GM19025 (cell line): ENCODE measurements around the gene MEG3.

Source experiments
- ATAC-seq: cut with Tn5 transposase; IDR thresholded peaks from one replicate; pipeline ENCODE4 v1.9.1; 2021; ENCODE audit warnings: mild to moderate bottlenecking, low read depth, moderate library complexity; ENCODE audit not compliant: unreplicated experiment

MEG3 gene

DNA sequence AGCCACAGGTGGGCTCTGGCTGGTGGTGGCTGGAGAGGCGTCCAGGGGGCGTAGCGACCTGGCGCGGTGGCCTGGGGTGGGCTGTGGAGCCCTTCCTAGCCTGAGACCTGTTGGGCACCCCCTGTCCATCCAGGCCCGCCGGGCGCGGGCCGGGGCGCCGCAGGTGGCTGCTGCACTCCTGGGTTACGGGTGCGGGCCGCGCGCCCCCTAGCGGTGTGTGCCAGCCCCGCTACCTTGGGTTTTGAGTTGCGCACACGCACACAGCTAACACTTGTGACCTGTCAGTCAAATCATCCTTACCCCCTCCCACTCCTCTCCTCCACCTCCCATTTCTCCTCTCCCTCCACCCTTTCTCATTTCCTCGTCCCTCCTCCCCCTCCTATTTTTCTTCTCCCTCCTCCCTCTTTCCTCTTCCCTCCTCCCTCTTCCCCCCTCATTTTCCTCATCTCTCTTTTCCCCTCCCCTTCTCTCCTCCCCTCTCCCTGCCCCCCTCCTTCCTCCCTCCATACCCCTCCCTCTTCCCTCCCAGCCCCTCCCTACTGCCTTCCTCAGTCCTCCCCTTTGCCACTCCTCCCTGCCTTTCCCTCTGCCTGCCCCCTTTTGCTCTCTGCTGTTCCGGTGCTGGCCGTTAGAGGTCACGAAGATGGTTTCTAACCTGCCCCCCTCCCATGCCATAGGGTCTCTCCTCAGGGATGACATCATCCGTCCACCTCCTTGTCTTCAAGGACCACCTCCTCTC, 2.3 kb downstream of the MEG3 start:
- no peak for ATAC-seq

DNA sequence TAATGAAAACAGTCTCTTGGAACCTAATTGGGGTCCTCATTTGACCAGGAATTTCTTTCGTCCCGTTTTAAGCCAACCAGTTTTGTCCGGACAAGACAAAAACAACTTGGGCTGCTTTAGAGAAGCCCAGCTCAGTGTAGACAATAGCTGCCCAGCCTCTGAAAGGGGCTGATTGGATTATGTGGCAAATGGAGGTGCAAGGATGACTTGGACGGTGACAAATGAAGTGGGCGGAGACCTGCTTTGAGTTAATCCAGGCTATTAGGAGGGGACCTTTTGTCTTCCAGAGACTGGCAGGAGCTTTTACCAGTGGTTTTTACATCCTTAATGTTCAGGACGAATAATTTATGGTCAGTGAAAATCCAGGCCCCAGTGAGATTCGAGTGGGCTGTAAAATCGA, 4.8 kb downstream of the MEG3 start:
- no peak for ATAC-seq

DNA sequence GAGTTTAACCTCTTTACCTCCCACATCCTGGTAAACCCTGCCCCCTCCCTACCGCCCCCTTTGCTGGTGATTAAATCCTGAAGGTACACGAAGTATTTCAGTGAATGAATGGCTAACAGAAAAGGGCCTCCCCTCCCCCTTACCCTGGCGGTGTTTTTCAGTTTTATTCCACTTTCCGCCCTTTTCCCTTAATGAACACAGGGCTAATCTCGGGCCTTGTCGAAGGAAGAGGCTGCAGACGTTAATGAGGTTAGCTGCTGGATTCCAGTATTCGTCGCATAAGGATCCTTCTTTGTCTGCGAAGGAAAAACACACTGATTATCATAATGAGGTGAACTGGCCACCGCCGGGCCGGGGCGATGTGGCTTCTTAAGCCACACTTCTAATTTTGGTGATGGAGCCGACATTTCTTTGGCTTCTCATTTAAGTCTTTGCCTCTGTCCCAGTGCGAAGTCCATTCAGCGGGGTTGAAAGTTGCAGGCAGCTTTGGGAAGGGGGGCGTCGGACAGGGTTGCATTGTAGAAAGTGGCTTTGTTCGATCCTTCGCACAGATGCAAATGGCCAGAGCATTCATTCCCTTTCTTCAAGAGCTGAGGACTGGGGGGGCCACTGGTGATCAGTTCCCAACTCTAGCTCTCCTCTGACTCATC, 6.5 kb downstream of the MEG3 start:
- ATAC-seq: no peak

DNA sequence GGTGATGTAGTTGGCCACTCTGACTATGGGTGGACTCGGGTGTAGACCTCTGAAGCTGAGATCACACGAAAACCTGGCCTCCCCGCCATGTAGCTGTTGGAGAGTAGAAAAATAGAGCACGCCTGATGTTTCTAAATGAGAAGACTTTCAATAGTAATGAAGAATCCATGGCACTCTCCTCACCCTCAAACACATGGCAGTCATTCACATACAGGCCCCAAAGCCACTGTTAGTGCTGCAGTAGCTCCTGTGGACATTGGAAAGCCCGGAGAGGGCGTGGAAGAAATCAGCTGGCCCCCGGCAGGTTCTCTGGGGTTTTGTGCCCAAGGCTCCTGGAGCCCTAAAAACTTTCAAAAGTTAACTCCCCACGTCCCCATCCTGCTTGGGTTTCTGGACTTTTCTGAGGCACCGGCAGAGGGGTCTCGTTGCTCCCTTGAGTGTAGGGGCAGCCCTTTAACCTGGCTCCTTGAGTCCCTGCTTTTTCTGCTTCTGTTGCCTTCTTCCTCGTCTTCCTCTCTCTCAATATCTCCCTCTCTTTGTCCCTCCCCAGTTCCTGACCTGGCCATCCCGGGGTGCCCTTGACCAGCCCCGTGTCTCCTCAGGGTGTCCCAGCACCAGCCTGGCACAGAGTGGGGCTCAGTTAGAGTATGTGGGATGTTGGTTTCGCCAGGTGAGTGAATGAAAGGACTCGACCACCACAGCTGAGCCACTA, 8.3 kb downstream of the MEG3 start:
- ATAC-seq: no peak

DNA sequence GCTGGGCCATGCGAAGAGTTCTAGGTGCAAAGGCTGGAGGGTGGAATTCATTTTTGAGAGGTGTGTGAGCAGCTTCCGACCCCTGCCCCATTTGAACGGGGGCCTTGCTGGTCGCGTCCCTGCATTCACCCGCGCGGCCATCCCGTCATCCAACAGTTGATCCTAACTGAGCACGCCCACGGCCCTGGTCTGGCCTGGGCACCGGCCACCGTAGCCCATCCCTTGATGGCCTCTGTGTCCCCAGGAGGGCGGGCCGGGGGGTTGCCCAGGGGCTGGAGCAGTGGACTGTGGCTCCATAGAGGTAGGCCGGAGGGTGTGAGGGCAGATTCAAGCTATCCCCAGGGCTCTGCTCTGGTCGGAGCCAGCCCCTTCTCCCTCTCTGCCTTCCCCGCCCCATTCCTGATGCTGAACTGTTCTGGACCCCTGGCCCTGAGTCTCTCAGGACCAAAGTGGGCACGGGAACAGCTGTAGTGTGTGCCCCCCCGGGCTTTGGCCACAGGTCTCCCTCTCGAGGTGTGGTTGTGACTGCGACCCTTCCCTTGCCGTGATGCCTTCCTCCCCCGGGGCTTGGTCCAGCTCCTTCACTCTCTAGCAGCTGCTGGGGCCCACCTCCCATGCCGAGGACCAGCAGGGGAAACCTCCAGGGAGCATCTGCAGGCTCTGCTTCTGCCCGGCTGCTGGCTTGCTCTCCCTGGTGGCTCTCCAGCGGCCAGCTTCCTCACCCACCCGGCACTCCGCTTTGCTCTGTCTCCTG, 9.1 kb downstream of the MEG3 start:
- no peak for ATAC-seq

DNA sequence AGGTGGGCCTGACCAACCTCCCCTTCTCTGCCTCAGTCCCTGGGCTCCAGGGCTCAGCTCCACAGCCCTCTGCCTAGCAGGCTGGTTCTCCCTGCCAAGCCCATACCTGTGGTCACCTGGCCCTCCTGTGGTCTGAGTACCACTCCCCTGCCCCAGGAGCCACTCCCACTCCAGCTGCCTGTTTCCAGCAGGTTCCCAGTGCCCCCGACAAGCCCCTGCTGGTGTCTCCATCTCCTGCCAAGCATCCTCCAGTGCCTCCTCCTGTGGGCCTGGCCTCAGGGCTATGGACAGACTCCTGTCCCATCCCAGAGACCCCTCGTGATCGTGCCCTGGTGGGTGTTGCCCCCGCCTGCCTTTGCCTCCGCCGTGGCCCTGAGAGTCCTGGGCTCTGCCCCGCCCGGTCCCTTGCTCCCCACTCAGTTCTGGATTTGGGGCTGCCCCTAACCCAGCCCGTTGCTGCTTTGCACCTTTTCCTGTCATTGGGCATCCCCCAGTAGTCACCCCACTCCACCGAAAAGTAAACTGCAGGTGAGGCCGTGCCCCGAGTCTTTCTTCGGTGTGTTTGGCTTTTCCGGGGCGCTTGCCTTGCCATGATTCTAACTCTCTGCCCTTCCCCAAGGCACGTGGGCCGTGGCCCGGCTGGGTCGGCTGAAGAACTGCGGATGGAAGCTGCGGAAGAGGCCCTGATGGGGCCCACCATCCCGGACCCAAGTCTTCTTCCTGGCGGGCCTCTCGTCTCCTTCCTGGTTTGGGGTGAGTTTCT, 9.8 kb downstream of the MEG3 start:
- no peak for ATAC-seq

DNA sequence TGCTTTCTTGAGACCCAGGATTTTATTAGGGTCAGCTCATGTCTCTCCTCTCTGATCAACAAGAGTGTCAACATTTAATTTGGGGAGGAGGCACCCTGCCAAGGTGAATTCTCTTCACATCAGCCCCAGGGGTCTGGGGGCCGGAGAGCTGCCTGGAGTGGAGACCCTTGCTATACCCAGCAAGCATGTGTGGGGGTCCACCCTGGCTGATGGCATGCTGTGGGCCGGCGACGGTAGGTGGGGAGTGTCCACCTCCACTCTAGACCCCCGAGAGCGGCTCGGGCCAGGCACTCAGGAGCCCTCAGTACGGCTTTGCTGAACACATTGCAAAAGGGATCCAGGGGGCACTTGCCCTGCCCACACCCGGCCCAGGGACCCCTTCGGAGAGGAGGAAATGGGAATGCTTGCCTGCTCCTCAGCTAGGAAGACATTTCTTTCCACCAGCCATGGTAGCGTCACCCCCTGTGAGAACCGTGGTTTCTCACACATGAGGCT, 10.4 kb downstream of the MEG3 start:
- ATAC-seq: no peak

DNA sequence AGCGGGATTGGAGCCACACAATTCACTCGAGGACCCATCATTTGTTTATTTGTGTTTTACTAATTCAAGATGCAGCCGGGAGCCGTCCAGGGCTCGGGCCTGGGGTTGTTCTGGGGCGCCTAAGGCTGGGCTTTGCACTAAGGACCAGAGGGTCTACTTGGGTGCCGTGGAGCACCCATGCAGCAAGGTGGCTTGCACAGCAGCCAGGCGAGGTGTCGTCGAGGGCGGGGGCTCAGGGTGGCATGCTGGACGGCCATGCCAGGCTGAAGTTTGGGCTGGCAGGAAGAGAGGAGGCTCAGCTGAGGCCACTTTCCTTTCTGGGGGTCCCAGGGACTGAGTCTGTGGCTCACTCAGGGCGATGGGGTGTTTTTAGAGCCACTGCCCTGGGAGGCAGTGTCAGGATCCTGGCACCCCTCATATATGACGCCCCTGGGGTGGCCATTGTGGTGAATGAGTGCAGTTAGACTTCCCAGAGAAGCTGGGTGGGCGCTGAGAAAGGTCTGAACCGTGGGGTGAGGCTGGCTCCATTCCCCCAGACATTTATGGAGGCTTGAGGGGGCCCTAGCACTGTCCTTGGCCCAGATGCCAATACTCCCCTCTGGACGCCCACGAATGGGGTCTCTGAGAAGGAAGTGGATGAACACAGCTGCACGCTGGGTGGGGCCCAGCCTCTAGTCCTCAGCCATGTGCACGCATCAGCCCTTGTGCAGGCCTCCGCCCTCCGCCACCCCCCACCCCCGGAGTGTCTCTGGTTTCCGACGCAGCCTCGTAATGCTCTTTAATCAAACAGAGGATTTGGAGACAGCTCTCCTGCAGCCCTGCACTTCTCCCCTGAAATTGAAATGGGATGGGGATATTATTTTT, 11.3 kb downstream of the MEG3 start:
- no peak for ATAC-seq

DNA sequence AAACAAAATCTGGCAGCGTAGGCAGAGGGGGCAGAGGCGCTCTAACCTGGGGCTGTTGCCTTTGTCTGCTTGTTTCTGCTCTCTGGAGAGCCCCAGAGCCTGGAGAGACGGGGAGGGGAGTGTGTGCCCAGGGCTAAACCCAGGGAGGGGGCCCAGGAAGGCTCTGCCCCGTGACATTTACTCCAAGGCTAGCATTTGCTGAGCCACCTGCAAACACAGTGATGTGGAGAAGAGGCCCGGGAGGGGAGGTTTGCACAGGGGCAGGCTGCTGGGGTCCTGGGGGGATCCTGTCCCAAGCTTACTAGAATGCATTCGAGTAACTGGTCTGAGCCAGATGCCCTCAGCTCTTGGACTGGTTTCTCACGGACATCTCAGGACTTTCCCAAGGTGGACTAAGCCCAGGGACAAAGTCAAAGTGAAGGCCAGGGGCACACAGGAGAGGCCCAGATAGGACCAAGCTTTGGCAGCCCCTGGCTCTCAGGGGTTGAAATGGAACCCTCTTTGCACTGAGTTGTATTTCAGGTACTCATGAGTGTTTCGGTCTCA, 12.0 kb downstream of the MEG3 start:
- no peak for ATAC-seq

DNA sequence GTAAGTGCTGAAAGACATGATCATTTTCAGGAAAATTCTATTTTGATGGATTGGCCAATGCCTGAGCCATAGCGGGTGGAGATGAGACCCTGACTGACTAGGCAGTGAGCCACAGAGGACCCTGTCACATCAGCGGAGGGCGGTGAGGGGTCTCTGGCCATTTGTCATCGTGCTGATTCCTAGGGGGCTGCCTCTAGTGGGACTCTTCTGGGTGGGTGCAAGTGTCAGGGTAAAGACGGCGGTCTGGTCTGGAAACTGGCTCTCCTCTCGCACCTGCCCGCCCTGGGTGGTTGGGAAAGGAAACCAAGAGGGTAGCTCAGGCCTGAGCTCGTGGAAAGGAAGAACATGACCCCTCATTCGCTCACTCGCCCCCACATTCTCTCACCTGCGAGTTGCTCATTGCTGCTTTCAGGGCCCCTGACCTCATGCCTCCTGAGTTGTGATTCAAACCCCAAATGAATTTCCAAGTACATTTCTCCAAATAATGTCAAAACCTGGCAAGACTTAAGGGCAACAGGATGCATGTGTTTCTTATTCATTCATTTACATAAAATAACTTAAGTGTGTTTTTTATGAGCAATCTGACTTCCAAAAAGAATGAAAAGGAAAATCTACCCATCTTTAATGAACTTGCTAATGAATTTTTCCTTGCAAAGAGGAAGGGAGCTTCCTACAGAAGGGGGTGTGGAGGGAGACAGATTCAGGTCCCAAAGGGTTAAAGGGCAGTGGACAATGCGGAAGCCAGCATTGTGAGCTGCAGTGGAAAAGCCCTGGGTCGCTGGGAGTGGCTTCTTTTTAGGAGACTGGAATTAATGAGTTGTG, 12.8 kb downstream of the MEG3 start:
- ATAC-seq: no peak

DNA sequence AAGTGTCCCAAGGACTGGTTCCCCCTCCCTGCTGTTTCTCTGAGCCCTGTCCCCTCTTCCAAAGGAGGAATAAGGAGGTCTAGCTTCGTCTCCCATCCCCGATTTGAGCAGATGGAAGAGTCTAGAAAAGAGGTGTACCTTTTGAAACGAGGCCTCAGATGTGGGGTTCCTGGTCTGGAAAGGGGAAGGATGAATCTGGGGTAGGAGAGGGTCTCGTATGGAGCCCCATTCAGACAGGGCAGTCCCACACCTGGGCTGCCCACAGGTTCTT, 13.3 kb downstream of the MEG3 start:
- ATAC-seq: no peak

DNA sequence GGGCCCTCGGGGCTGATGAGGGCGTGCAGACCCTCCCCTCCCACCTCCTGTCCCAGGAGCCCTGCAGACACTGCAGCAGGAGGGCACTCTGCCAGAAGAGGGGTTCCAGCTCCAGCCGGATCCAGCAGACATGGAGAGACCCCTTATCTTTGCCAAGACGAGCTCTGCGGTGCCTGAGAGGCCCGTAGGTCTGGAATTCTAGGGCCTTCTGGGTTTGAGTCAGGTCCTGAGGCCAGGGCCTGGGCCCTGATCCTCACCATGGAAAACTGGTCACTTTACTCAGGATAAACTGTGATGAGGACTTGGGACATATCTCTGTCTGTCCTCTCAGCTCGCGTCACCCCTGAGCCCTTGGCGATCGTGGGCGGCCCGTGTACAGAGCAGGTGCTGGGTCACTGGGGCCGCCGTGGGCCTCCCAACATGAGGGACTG, 13.8 kb downstream of the MEG3 start:
- ATAC-seq: no peak

DNA sequence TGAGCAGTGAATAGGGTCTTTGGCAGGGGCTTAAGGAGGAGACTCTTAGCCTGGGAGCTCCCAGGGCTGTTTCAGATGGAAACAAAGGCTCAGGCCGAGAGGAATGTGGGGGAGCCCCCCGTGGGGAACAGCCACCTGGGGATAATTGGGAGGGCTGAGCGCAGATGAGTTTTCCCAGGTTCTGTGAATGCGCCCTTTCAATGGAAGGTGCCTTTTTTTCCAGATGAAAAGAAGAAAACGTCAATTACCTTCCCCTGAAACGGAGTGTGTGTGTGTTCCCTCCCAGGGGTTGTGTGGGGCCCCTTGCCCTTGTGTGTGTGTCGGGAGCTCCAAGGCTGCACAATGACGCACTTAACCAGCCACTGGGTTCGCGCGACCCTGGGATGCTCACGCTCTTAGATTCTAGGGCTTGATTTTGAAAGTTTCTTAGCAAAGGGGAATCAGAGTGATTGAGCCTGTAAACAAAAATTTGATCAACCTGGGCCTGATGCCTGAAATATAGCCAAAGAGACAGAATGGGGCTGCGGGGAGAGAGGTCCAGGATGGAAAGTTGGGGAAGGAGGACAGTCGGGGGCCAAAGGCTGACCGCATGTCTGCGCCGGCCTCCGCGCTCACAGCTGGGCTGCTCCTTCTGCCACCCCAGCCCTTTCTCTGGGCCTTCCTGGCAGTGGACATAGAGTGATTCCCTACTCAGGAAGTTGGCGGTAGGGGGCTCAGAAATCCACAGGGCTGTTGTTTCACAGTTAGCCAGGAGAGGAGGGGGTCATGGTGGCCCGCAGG, 14.6 kb downstream of the MEG3 start:
- ATAC-seq: no peak

DNA sequence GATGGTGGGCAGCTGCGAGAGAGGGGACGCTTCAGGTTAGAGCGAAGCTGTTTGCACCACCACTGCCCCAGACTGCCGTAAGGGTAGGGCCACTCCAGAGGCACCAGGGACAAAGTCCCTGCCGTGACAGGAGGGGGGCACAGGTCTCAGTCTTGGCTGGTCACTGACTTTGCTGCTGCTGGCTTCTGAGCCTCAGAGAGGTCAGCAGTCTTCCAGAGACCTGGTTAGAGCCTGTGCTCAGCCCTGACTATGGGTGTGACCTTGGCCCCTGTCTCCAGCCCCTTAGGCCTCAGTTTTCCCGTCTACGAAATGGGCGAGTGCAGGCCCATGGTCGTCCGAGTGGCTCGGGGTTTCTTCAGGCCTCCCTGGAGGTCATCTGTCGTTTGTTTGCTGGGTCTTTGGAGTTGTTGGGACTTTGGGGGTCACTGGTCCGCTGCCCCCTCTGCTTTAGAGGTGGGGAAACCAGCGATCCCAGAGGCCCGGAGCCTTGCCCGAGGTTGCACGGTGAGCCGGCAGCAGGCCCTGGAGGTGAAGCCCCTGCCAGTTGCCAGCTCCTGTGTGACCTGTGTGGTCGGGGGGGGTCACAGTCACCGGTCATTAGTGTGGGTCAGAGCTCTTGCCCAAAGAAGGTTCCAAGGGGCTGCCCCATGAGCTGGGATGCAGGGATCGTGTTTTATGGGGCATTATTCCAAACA, 15.3 kb downstream of the MEG3 start:
- no peak for ATAC-seq

DNA sequence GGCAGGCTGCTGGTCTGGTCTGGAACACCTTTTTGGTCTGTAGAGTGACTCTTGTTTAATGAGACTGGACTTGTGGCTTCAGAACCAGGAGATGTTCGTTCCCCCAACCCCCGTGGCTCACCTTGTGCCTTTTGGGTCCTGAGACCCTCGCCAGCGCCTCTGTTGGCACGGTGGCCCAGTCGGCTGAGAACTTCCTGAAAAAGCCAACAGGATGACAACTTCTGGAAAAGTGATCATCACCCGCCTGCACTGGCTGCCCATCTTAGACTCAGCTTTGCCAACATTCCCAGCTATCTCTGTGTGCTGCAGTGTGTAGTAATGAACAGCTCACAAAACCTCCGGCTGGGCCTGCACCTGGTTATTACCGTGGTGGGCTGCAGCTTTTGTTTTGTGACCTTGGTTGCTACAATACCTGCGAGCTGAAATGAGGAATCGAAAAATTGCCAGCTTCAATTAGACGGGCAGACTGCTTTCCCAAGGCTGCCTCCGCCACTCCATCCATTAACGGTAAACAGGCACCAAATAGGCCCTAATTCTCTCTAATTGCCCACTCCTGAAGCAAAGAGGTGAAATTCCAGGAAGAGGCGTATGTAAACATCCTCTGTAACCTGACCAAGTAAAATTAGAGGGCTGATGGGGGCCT, 16.0 kb downstream of the MEG3 start:
- ATAC-seq: no peak

DNA sequence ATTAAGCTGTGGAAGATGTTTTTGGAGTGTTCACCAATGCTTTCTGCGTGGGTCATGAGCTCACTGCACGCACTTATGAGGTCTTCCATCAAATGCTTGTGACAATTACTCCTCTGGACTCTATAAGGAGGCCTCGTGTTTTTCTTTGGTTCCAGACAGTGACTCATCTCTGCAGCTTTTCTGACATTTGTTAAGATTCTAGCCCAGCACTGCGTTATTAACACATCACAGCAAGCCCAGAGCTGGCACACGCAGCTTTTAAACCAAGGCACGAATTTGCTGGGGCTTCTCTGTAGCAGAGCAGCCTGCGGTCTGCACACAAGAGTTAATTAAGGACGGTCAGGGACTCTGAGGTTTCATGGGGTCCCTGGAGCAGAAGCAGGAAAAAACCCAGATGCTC, 16.9 kb downstream of the MEG3 start:
- ATAC-seq: no peak

DNA sequence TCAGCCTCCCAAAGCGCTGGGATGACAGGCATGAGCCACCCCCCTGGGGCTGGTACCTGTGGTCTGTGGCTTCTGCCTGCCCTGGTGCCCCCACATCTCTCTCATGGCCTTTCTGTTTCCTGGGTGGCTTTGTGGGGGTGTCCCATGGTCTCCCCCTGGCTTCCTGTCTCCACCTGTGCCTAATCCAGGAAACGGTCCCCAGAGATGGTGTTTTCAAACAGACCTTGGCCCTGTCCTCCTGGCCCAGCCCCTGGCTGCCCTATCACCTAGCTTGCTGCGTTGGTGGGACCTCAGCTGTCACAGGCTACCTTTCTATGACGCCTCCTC, 18.1 kb downstream of the MEG3 start:
- no peak for ATAC-seq
